Smooth muscle cell (in vitro differentiated cells): ENCODE results near the gene BCO2. TPM values are rescaled to one million over a fixed set of nuclear protein-coding genes. Genes with fewer than 3 reads are reported as not detected.

Source experiments
- DNase-seq: peaks from one replicate; lab custom pipeline; 2025; ENCODE audit not compliant: unreplicated experiment; lab: John Stamatoyannopoulos, UW
- H2AFZ ChIP-seq: fragments of 200-600 bp; sonication (generic); 2 replicates; pipeline ENCODE4 v1.6.0; 2016; ENCODE audit warnings: antibody characterized with exemption, low read depth, mild to moderate bottlenecking
- H3F3A ChIP-seq: fragments of 200-600 bp; sonication (generic); 2 replicates; pipeline ENCODE4 v1.6.0; 2017; ENCODE audit warnings: antibody characterized with exemption, low read depth
- H3K27ac ChIP-seq: fragments of 200-600 bp; sonication (generic); 2 replicates; pipeline ENCODE4 v1.5.1; 2016; ENCODE audit warnings: low read depth, mild to moderate bottlenecking
- H3K27me3 ChIP-seq: fragments of 200-600 bp; sonication (generic); 2 replicates; pipeline ENCODE4 v1.6.1; 2016; ENCODE audit warnings: low read depth, mild to moderate bottlenecking
- H3K36me3 ChIP-seq: fragments of 200-600 bp; sonication (generic); 2 replicates; pipeline ENCODE4 v1.5.1; 2016; ENCODE audit warnings: low read depth
- H3K4me1 ChIP-seq: fragments of 200-600 bp; sonication (generic); 2 replicates; pipeline ENCODE4 v1.5.1; 2016; ENCODE audit warnings: low read depth
- H3K4me2 ChIP-seq: fragments of 200-600 bp; sonication (generic); 2 replicates; pipeline ENCODE4 v1.6.0; 2016; ENCODE audit warnings: mild to moderate bottlenecking
- H3K4me3 ChIP-seq: fragments of 200-600 bp; sonication (generic); 2 replicates; pipeline ENCODE4 v1.5.1; 2016; ENCODE audit warnings: mild to moderate bottlenecking
- H3K79me2 ChIP-seq: fragments of 200-600 bp; sonication (generic); 2 replicates; pipeline ENCODE4 v1.6.0; 2016; ENCODE audit warnings: low read depth, mild to moderate bottlenecking
- H3K9ac ChIP-seq: fragments of 200-600 bp; sonication (generic); 2 replicates; pipeline ENCODE4 v1.6.0; 2016; ENCODE audit warnings: low read depth
- H3K9me3 ChIP-seq: fragments of 200-600 bp; sonication (generic); replicated peaks from 2 replicates; pipeline ENCODE4 v1.5.1; 2016; ENCODE audit warnings: low read depth
- H4K20me1 ChIP-seq: fragments of 200-600 bp; sonication (generic); 2 replicates; pipeline ENCODE4 v1.6.0; 2016; ENCODE audit warnings: low read depth
- CTCF ChIP-seq: fragments of 200-600 bp; sonication (generic); IDR thresholded peaks from 2 replicates; pipeline ENCODE4 v1.5.1; 2017; ENCODE audit warnings: borderline replicate concordance, mild to moderate bottlenecking, antibody characterized with exemption; ENCODE audit not compliant: insufficient read depth, poor library complexity, severe bottlenecking
- WGBS: methylation state at CpG from one replicate; pipeline ENCODE4 v1.1.7; 2016; ENCODE audit warnings: low lambda C conversion rate; 5-methylcytosine and 5-hydroxymethylcytosine counted together
- polyA plus RNA-seq: library from polyadenylated mRNA; unstranded; fragments of >200 nt; fragmentation: Nextera tagmentation; extraction: Ambion mirVana; gene quantifications from 2 replicates; pipeline ENCODE4 v1.2.1, GENCODE V29; 2016
- total RNA-seq: library from RNA; depleted of rRNA; stranded (reverse); fragments of >200 nt; gene quantifications from 2 replicates; pipeline ENCODE4 v1.2.3, GENCODE V29; 2014

BCO2 gene
- total and polyA plus RNA-seq, 2 experiments from 2014 or later, result 0.82 to 1.8 TPM

DNA sequence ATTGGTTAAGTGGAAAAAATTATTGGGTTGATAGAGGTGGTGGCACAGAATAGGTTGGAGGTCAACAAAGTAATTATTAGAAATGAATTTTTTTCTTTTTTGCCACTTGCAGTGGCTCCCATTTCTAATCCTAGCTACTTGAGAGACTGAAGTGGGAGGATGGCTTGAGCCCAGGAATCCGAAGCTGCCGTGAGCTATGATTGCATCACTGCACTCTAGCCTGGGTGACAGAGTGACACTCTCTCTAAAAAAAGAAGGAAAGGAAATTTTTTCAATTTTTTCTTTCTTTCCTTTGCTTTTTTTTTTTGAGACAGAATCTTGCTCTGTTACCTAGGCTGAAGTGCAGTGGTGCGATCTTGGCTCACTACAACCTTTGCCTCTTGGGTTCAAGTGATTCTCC lies 2.2 kb upstream of the BCO2 start:
- Histone ChIP-seq H3F3A (no peaks in the 10 kb centered on the region), H3K4me3 (no peak overlapping the region), H3K4me1 (no peaks in the 10 kb centered on the region), H3K9me3 (no peaks in the 10 kb centered on the region), H4K20me1 (no peaks in the 10 kb centered on the region), H3K4me2 (peak overlapping the region; percentile 35), H3K9ac (peak overlapping the region; percentile 4), H2AFZ (no peak overlapping the region), H3K36me3 (no peaks in the 10 kb centered on the region), H3K27me3 (no peaks in the 10 kb centered on the region), H3K79me2 (no peaks in the 10 kb centered on the region), H3K27ac (peak overlapping the region; percentile 59)
- DNase-seq, result no peak
- TF ChIP-seq CTCF, result no peak
- WGBS, result 27% methylated on average over 3 of the region's 3 CpGs

- H3K9ac ChIP-seq, result peak overlapping the region; percentile 76
- no peaks in the 10 kb centered on the region for H3F3A ChIP-seq
- DNase-seq, result no peak
- no peaks in the 10 kb centered on the region for H3K27me3 ChIP-seq
- H3K4me2 ChIP-seq, result peak overlapping the region; percentile 79
- peak overlapping the region; percentile 17 for H3K27ac ChIP-seq
- TF ChIP-seq CTCF, result no peak
- no peaks in the 10 kb centered on the region for H3K9me3 ChIP-seq
- no peaks in the 10 kb centered on the region for H4K20me1 ChIP-seq
- H2AFZ ChIP-seq, result peak overlapping the region; percentile 3
- no peaks in the 10 kb centered on the region for H3K36me3 ChIP-seq
- peak overlapping the region; percentile 41 for H3K4me3 ChIP-seq
- no peaks in the 10 kb centered on the region for H3K79me2 ChIP-seq
- no peaks in the 10 kb centered on the region for H3K4me1 ChIP-seq
- 43% methylated on average over 4 of the region's 4 CpGs for WGBS
Observed at GRCh38 chr11:112175599-112175952, 264 bp downstream of the BCO2 start.

GRCh38 chr11:112176077-112176476 lies 765 bp downstream of the BCO2 start:
- WGBS, result 38% methylated on average over 1 of the region's 1 CpG
- H3K36me3 ChIP-seq, result no peaks in the 10 kb centered on the region
- no peak overlapping the region for H2AFZ ChIP-seq
- no peaks in the 10 kb centered on the region for H3K9me3 ChIP-seq
- no peak for TF ChIP-seq CTCF
- no peak overlapping the region for H3K9ac ChIP-seq
- no peak for DNase-seq
- no peaks in the 10 kb centered on the region for H3K79me2 ChIP-seq
- no peaks in the 10 kb centered on the region for H3K27me3 ChIP-seq
- H3K27ac ChIP-seq, result no peak overlapping the region
- H3K4me3 ChIP-seq, result peak overlapping the region; percentile 41
- no peaks in the 10 kb centered on the region for H4K20me1 ChIP-seq
- H3K4me2 ChIP-seq, result no peak overlapping the region
- H3K4me1 ChIP-seq, result no peaks in the 10 kb centered on the region
- H3F3A ChIP-seq, result no peaks in the 10 kb centered on the region

- 87% methylated on average over 4 of the region's 4 CpGs for WGBS
- Histone ChIP-seq H4K20me1 (no peaks in the 10 kb centered on the region), H3K4me1 (no peaks in the 10 kb centered on the region), H3K4me3 (peak overlapping the region; percentile 41), H3K27me3 (no peaks in the 10 kb centered on the region), H3K79me2 (no peaks in the 10 kb centered on the region), H2AFZ (no peak overlapping the region), H3K36me3 (no peaks in the 10 kb centered on the region), H3K9ac (no peak overlapping the region), H3K9me3 (no peaks in the 10 kb centered on the region), H3F3A (no peaks in the 10 kb centered on the region), H3K4me2 (no peak overlapping the region), H3K27ac (no peak overlapping the region)
- no peak for DNase-seq
- TF ChIP-seq CTCF, result no peak
Observed at GRCh38 chr11:112177589-112177988, 2.3 kb downstream of the BCO2 start.
